Activated CD8-positive, alpha-beta memory T cell treated with anti-CD3 and anti-CD28 coated beads, Interleukin-2, amount 50 U/mL, for 1 hour (primary cell): ENCODE measurements around the gene EFCAB6.

Source experiments
- DNase-seq: peaks from one replicate; pipeline ENCODE4 v3.0.0-alpha.2; 2020; ENCODE audit errors: extremely low read depth

EFCAB6 gene

DNA sequence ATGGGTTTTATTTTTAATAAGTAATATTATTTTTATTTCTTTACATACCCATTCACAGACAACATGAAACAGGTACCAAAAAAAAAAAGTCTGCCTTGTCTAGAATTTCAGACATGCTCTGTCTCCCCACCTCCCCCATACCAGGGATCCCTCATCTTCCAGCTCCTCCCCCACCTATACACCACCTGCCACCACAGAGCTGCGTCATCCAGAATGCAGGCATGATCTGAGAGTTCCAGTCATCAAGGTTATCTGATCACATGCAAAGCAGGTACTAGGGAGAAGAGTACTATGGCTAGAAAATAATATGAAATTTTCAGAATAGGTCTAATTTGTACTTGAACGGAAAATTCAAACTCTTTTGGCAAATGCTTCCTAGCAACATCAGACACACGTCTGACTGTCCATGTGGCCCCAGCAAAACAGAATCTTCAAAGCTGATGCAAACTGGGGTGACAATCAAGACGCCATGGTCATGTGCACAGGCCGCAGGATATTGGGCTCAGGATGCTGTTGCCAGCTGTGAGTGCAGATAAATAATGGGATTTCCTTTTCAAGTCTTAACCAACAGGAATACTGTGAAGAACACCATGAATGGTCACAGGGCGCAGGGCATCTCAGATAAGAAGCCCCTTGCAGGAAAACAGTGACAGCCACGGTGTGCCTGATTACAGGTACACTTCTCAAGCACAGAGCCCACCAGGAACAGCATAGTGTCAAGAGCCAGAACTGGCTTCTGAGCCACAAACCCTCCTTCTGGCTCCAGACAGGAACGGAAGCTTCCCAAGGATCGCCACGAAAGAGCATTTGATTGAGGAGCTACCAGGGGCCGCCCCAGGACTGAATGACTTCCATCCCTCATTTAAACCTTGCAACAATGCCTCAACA, 169.5 kb downstream of the EFCAB6 start:
- no peak for DNase-seq

DNA sequence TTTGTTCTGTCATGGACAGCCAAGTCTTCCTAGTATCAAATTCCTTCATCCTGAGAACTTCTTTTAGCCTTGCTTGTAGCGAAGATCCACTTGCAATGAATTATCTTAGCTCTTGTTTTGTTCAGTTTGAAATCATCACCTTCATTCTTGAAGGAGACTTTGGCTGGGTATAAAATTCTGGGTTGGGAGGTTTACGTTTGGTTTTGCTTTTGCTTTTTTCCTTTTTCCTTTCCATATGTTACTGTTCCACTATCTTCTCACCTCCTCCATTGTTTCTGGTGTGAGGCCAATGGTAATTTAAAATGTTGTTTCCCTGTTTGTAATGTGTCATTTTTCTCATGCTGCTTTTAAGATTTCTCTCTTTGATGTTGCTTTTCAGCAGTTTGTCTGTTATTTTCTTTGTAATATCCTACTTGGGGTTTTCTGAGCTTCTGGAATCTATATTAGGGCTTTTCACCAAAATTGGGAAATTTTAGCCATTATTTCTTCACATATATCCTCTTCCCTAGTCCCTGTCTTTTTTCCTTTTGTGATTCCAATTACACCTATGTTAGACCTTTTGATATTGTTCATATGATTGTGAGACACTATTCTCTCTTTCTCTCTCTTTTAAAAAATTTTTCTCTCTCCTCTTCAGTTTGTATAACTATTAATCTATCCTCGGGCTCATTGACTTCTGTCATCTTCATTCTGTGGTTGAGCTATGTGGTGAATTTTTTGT, 172.7 kb downstream of the EFCAB6 start:
- DNase-seq, result no peak

DNA sequence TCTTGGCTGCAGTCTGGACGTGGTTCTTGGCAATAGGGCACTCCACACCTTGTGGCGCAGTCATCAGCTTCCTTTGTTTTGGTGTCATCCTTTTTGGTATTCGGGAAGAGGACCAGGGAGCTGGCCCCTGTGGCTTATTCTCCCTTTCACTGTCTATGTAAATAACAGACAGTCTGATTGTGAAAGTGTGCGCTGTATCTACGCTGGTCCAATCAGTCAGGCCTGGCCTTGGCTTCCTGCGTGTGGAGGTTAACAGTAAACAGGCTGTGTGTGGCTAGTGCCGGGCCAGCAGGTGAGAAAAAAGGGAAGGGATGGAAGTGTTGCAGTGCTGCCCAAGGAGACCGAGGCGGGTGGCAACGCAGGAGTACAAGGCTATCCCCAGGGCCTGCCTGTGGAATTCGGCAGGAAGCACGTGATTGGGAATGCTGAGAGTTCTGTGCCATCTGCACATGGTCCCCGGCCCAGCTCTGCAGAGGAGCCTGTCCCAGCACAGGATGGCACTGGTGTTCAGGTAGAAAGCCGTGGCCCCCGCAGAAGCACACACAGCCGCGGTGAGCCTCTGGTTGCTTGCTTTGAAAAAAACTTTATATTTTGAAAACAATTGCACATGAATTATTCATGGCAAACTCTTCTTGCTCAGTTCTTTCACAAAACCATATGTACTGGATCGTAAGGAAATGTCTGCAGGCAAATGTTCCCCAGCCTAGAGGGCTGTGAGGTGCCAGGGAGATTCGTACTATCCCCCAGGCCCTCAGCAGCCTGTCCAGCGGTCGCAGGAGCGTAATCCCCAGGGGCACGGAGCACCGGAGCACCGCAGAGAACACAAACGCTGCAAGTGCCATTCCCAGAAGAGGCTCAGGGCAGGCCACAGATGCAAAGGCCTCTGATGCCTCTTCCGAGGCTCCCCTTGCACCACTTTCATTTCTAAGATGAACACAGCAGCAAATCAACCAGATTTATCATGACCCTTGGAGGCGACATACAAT, 174.5 kb downstream of the EFCAB6 start:
- no peak for DNase-seq

DNA sequence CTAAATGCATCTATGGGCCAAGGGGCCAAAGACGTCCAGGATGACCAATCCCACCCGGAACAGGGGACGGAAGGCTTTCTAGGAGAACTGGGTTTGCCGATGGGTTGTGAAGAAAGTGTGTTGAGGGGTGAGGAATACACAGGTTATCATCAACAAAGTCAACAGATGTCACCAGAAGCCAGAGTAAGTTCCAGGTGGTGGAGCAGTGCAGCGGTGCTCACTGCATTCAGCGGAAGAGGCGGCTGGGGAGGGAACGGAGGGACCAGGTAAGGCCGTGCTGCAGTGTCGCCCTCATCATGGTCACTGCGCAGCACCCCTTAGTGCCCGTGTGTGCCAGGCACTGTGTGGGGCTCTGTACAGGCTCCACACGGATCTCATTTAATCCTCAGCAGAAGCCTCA, 176.0 kb downstream of the EFCAB6 start:
- DNase-seq, result no peak

DNA sequence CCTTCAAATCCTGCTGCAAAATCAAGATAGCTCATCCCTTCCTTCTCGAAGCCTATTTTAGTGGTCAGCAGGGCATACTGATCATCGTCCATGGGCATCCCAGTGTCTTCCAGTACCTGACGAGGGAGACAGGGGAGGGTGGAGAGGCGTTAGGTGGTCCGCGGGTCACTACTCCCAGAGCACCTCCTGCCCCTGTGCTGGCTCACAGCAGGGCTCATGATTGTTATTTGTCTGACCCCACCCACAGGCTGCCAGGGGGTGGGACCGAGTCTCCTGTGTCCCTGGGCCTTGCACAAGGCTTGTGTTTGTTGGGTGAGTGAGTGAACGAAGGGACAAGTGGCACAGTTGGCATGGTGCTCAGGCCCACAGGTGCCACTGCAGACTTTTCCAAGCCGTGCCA, 177.0 kb downstream of the EFCAB6 start:
- no peak for DNase-seq

DNA sequence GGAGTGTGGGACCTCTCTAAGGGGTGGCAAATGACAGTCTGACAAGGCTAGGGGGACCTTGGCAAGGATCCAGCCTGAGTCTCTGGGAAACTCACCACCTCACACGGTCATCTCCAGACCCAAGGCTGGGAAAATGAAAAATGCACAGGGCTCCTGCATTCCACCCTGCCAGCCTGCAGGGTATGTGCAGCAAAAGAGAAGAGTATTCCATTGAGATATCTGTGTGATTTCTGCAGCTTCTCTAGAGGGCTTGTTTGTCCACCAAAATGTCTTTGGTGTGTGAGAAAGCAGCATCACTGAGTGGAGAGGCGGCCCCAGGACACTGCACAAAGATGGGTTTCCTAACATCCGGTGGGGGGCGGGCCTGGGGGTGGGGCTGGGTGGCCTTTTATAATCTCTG, 177.8 kb downstream of the EFCAB6 start:
- no peak for DNase-seq

DNA sequence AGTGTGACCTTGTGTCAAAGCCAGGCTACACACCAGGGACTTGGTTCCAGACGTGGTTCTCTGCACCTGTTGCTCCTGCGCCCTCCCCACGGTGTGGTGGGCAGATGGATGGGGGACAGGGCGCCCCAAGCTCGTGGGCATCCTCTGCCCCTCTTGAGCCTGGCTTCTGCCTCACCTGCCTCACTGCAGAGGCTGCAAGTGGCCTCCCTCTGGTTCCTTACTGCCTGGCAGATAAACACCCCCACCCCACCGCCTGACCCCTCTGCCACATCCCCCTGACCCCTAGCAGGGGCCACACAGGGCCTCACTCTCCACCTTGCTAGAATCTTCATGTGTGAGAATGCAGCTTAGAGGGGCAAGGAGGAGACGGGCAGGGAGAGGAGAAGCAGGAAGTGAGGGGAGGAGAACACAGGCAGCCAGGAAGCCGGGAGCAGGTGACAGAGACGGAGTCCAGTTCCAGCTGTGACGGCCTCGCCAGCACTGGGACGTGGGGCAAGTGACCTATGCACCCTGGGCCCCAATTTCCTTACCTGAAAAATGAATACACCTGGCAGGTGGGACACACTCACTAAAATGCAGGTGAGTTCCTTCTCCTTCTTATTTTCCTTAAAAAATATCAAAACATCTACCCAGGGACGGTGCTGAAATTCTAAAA, 178.3 kb downstream of the EFCAB6 start:
- no peak for DNase-seq

DNA sequence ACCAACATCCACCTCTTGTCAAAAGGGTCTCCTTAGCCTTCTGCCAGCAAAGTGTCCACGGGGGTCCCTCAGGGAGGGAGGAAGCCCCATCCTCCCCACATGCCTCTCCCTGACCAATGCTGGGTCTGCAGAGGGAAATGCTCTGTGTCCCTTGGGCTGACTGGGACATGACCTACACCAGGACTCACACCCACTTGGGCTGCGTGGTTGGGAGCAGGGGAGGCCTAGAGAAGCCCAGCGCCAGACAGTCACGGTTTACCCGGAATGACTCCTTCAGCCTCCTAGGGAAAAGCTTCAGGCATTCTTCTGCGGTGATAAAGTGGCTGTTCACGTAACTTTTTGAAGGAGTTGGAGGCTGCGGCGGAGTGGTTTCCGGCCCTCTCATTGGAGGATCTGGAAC, 180.3 kb downstream of the EFCAB6 start:
- DNase-seq, result no peak

DNA sequence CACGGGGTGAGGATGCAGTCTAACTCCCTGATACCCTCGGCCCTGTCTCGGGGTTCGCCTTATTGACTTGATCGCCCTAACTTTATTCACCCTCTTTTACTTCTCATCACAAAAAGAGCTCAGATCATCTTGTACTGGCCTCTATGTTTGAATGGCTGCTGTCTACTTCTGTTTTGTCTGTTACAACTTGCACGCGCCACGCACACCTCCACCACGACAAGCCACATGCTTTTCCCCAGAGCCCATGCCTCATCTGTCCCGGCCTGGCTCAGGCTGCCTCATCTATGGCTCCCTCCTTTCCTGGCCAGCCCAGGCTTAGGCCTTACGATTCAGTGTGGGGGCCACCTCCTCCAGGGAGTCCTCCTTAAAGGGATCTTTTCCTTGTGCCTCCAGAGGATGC, 180.9 kb downstream of the EFCAB6 start:
- no peak for DNase-seq

DNA sequence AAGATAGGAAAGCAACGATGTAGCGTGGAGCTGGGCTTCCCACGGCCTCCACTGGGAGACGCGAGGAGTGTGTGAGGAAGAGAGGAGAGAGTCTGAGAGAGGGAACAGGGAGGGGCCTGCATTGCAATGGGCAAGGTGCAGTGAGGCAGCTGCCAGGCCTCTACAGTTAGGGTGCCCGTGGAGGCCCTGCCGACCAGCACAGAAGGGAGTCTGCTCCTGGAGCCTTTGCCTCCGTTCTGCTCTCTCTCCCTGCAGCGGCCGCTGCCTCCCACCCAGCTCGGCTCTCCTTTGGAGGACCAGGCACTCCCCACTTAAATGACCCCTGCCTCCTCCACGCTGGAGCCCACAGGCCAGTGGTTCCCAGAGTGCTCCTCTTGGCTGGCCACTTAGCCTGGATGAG, 181.7 kb downstream of the EFCAB6 start:
- no peak for DNase-seq

DNA sequence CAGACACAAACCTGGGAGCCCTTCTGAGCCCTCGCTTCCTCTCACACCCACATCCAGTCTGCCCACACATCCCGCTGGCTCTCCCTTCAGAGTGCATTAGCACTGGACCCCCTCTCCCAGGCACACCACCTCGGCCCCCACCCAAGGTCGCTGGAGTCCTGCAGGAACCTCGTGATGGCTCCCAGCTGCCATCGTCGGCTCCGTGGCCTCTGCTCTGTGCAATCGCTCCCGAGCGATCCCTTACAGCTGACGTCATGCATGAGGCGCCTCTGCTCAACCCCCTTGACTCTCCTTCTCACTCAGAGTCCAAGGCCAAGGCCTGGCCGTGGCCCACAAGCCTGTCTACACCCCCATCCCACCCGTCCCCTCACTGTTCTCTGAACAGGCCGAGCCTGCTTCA, 183.9 kb downstream of the EFCAB6 start:
- DNase-seq, result no peak

DNA sequence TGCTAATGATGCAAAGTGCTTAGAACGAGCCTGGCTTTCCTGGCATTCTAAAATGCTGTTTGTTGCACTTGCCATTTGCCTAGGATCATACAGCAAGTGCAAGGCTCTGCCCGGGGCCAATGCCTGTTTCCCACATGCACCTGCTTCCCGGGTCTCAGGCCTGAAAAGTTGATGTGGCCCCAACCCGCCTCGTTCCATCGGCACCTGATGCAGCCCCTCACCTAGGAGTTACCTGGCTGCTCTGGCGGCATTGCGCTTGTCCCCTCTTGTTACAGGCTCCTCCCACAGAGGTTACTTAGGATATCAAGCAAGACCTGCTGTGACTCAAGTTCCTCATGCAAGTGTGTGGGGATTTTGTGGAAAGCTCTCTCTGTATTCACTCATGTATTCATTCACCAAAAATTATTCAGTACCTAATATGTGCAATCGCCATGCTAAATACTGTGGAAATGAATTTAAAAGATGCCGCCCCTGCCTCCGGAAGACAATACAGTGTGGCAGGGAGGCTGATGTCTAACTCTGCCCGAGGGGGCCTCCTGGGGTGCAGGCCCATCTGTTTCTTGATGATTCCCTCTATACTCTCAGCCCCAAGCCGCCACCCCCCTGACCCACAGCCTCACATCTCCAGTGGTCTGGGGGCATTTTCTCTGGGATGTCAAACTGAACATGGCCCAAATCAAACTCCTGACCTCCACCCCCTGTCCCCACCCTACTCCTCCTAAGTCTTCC, 184.5 kb downstream of the EFCAB6 start:
- no peak for DNase-seq

DNA sequence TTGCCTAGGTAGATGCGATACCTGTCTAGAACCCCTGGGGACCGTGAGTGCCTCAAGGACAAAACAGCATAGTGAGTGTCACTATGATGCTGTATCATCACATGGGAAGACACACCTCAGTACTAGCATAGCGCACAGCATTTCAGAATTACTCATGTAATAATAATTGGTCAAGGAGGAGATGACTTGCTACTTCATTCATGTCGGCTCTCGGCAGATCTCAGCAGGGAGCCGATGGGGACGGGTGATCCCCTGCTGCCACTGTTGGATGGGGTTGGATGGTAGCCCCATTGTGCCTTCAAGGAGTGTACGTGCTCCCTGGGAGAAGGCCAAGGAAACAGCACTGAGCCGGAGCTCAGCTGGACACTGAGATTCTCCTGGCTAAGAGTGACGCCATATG, 186.9 kb downstream of the EFCAB6 start:
- no peak for DNase-seq

DNA sequence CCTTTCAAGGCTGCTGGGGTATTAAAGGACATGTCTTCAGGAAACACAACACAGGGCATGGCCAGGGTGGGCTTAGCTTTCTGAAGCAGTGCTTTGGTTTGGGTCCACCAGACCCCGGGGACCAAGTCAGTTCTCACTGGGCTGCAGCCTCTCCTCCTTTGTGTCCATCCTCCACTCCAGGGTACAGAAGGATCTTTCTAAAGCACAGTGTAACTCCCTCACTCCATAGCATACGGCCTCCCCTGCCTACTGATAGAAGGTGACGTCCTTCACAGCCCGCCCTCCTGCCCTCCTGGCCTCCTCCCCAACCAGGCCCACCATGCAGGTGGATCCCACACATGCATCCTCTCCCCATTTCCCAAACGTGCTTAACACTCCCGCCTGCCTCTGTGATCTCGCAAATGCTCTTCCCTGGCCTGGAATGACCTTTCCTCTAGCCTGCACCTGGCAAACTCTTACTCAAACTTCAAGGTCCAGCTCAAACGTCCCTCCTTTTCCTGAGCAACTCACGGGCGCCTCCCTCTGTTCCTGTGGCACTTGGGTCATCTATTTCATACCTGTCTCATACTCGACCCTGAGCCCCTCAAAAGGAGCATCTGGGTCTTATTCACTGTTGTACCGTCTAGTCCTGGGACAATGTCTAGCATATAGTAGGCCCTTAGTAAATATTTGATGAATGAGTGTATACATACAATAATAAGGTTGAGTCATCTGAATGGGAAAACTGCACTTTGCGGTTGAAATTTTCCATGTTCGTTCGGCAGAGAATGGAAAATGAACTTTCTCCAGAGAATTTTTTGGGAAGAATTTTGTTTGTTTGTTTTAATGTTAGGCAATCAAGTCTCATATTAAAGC, 187.7 kb downstream of the EFCAB6 start:
- no peak for DNase-seq

DNA sequence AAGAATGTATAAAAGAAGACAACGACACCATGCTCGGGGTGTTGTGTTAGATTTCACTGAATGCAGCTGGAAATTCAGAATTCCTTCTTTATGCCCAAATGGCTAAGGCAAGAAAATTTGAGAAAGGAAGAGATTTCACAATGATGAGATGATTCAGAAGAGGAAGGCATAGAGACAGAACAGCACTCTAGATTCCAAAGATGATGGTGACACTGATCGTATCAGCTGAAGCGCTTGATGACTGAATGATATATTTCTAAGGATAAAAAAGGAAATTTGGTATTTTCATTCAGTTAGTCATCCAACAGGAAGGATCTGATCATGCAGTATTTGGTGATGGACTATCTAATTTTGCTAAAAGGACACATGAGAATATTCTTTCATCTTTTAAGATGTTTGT, 189.2 kb downstream of the EFCAB6 start:
- DNase-seq, result no peak

DNA sequence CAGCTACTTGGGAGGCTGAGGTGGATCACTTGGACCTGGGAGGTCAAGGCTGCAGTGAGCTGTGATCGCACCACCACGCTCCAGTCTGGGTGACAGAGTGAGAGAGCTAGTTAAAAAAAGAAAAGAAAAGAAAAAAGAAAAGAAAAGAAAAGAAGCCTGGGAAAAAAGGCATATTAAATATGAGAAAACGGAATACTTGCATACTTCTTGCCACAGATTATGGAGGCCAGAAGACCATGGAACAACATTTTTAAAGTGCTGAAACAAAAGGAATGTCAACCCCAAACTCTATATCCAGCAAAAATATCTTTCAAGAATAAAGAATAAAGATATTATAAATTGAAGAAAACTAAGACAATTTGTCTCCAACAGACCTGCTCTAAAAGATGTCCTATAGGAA, 191.9 kb downstream of the EFCAB6 start:
- no peak for DNase-seq

DNA sequence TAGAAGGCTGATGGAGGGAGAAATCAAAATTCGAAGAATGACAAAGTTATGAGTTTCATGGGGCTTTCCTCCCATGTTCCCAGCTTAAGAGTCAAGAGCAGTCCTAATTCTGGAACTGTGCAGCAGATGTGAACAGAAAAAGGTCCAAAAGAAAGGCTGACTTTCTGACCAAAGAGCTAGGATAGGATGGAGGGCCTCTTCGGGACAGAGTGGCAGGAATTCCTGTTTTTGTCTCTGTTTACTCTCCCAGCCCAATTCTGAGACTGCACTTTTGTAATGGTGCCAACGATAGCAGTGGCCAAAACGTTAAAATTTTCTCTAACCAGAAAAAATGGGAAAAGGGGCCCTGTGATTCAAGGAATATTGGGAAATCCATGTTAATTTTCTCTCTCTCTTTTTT, 193.6 kb downstream of the EFCAB6 start:
- no peak for DNase-seq

DNA sequence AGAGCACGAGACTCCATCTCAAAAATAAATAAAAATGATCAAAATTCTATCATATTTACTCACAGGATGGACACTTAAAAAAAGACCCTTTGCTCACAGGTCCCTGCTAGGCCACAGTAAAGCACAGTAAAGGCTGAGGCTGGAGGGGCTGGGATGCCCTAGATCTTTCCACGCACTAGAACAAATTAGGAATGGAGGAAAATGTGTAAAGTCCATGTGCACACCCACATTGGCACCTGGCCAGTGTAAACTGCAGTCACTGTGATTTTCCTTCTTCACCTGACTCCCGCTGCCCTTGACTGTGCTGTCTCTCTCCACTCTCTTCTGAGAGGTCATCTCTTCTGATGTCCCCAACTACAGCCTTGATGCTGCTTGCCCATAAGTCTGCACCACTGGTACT, 195.5 kb downstream of the EFCAB6 start:
- no peak for DNase-seq

DNA sequence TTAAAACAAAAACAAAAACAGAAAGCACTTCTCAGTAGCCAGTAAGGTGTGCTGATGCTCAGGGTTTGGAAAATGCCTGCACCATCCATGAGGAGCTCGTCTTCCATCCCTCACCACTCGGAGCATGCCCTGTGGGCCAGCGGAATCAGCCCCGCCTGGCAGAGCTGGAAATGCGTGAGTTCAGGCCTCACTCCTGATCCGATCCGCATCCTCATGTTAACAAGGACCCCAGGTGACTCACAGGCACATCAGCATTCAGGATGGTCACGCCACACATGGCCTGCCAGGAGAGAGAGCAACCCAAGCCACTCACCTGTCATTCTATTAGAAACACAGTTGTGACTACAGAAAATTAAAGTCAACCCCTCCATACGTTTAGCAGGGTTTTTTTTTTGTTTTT, 211.8 kb downstream of the EFCAB6 start:
- DNase-seq, result no peak

DNA sequence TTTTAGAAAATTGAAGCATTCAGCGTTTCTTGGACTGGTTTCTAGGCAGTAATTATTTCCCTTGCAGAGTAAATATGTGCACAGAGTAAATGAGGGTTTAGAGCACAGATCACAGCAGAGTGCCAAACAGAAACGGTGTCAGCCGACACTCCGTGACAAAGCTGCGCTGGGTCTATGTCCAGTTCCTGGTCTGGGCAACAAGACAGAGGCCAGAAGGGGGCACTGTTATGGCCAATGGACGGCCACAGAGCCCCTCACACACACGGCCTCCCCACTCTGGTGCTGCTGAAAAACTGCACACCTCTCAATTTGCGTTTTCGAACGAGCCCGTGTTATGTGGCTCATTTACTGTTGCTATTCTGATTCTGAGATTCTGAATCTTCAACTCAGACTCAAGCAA, 219.6 kb downstream of the EFCAB6 start:
- DNase-seq, result no peak
